ENCODE data around the gene ADGRG3.
A peak's percentile ranks its signal among the peaks of the same experiment; 100 is the strongest.

ADGRG3 gene

DNA sequence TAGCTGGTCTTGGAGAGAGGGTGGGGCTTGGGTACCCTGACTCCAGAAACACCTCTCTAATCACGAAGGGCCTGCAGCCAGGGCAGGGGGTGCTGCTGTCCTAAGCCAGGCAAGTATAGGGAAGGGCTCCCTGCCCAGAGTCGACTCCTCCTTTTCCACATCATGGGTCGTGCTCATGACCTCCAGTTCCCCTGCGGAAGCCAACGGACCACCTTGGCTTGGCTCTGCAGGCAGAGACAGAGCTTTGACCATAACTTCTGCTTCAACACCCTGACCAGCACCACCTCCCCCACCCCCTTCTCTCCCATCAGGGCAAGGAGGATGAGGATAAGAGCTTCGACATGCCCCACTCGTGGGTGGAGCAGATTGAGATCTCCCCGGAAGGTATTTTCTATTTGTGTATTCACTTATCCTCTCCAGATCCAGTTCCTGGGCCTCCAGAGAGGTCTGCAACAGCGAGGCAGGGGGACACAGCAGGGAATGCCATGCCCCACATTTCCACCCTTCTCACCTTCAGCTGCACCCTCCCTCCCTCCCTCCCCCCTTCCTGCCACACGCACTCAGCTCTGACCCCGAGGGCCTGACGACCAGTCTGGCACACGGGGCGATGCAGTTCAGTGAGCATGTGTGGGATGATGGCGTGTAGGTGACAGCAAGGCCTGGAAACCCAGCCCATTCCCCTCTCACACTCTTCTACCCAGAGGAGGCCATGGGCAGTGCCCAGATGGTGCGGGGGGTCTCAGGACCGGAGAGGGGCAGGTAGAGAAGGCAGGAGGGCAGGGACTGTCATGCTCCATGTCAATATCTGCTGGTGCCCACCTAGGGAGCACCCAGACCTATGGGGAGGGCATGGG is 53.5 kb downstream of the ADGRG3 start:
- no peak overlapping the region for H3K27ac ChIP-seq
- TF ChIP-seq ZFX (IDR thresholded peaks at IDR 0.05; ENCODE audit: borderline replicate concordance), result no peak
- TF ChIP-seq, protein P1, sequence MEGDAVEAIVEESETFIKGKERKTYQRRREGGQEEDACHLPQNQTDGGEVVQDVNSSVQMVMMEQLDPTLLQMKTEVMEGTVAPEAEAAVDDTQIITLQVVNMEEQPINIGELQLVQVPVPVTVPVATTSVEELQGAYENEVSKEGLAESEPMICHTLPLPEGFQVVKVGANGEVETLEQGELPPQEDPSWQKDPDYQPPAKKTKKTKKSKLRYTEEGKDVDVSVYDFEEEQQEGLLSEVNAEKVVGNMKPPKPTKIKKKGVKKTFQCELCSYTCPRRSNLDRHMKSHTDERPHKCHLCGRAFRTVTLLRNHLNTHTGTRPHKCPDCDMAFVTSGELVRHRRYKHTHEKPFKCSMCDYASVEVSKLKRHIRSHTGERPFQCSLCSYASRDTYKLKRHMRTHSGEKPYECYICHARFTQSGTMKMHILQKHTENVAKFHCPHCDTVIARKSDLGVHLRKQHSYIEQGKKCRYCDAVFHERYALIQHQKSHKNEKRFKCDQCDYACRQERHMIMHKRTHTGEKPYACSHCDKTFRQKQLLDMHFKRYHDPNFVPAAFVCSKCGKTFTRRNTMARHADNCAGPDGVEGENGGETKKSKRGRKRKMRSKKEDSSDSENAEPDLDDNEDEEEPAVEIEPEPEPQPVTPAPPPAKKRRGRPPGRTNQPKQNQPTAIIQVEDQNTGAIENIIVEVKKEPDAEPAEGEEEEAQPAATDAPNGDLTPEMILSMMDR (IDR thresholded peaks at IDR 0.05), result no peak

DNA sequence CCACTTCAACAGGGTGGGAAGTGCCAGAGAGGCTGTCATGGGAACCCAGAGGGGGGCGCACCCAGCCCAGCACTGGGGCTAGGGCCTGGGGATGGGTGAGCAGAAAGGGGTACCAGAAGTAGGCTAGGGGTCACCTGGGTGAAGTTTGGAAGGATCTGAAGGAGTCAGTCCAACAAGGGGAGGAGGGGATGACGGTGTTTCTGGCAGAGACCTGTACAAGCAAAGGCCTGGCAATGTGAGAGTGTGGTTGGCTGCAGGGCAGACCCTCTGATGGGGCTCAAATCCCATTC is 54.0 kb downstream of the ADGRG3 start:
- H3K27ac ChIP-seq, result no peak overlapping the region
- TF ChIP-seq, protein P1 (IDR thresholded peaks at IDR 0.05), result no peak
- TF ChIP-seq ZFX (IDR thresholded peaks at IDR 0.05; ENCODE audit: borderline replicate concordance), result no peak

DNA sequence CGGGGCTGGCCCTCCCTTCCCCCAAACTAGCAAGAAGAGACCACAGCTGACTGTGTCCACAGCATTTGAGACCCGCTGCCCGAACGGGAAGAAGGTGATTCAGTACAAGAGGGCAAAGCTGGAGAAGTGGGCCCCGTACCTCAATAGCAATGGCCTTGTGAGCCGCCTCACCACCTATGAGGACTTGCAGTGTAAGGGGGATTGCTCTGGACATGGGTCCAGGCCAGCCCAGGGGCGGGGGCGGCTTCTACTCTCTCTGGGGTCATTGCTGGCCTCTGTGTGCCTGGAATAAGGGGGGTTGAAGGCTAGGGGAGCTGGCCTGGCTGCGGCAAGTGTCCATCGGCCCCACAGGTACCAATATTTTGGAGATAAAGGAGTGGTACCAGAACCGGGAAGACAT is 54.5 kb downstream of the ADGRG3 start:
- no peak overlapping the region for H3K27ac ChIP-seq
- no peak for TF ChIP-seq ZFX (IDR thresholded peaks at IDR 0.05; ENCODE audit: borderline replicate concordance)
- TF ChIP-seq, protein P1 (IDR thresholded peaks at IDR 0.05), result no peak

DNA sequence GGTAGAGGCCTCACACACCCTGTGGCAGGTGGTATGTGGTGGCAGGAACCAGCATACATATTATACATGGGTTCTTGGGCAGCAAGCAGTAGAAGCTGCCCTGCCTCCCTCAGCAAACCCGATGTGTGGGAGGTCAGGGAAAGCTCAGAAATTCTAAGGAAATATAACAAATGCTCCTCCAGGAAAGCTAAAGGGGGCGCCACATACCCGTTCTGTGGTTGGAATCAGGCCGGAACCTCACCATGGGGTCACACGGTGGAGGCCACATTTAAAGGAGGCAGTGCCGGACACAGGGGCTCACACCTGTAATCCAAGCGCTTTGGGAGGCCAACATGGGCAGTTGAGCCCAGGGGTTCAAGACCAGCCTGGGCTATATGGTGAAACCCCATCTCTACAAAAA is 55.1 kb downstream of the ADGRG3 start:
- no peak for TF ChIP-seq ZFX (IDR thresholded peaks at IDR 0.05; ENCODE audit: borderline replicate concordance)
- TF ChIP-seq, protein P1 (IDR thresholded peaks at IDR 0.05), result peak; percentile 17; the same call in 1 of the 2 replicates
- no peak overlapping the region for H3K27ac ChIP-seq

GRCh38 chr16:57724531-57724930 is 56.4 kb downstream of the ADGRG3 start:
- H3K27ac ChIP-seq, result no peak overlapping the region
- no peak for TF ChIP-seq ZFX (IDR thresholded peaks at IDR 0.05; ENCODE audit: borderline replicate concordance)
- TF ChIP-seq, protein P1 (IDR thresholded peaks at IDR 0.05), result no peak

DNA sequence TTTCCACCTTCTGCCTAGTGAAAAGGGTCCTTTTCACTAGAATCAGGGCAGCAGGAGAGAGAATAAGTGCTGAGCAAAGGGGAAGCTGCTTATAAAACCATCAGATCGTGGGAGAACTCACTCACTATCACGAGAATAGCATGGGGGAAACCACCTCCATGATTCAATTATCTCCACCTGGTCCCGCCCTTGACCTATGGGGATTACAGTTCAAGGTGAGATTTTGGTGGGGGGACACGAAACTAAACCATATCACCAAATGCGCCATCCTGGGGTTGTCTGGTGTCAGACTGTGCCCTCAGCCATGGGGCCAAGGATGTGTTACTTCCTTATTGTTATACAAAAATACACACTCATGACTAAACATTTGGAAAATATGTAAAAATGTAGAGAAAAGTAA is 57.0 kb downstream of the ADGRG3 start:
- no peak overlapping the region for H3K27ac ChIP-seq
- TF ChIP-seq, protein P1 (IDR thresholded peaks at IDR 0.05), result no peak
- TF ChIP-seq ZFX (IDR thresholded peaks at IDR 0.05; ENCODE audit: borderline replicate concordance), result no peak

GRCh38 chr16:57725554-57725953 is 57.4 kb downstream of the ADGRG3 start:
- no peak overlapping the region for H3K27ac ChIP-seq
- TF ChIP-seq, protein P1 (IDR thresholded peaks at IDR 0.05), result no peak
- TF ChIP-seq ZFX (IDR thresholded peaks at IDR 0.05; ENCODE audit: borderline replicate concordance), result no peak
